HepG2 (cell line): ENCODE results near the gene CAMTA1. TPM values are rescaled to one million over a fixed set of nuclear protein-coding genes. Genes with fewer than 3 reads are reported as not detected.

Experiments used
- ATAC-seq: fragments of 200-7000 bp; cut with Tn5 transposase; 3 replicates; pipeline ENCODE4 v1.9.1; 2020; ENCODE audit warnings: mild to moderate bottlenecking, moderate library complexity
- BruUV-seq: library from RNA; stranded (reverse); fragments of 400-500 nt; replicated peaks from 2 replicates; lab custom pipeline; 2021; lab: Mats Ljungman, UMichigan
- CTCF ChIA-PET: fragments of 300-600 bp; formaldehyde crosslinking; extraction: SDS; loops from one replicate; lab custom pipeline; 2021; ENCODE audit warnings: low total read pairs, inconsistent platforms, low intra/inter-chr PET ratio; lab: Yijun Ruan, JAX
- POLR2A ChIA-PET: fragments of 350-600 bp; sonication (Branson Sonifier 250); formaldehyde crosslinking; loops from one replicate; lab custom pipeline; 2020; ENCODE audit warnings: antibody characterized with exemption, inconsistent platforms; lab: Yijun Ruan, JAX
- DNase-seq: peaks from one replicate; pipeline ENCODE4 v3.0.0-alpha.2; 2015; ENCODE audit warnings: low spot score
- FAIRE-seq: peaks from 3 replicates; lab custom pipeline; 2011; peaks lifted over from hg19 to GRCh38; lab: Jason Lieb, UNC
- H2AFZ ChIP-seq: one replicate; pipeline ENCODE4 v1.6.1; 2011; ENCODE audit warnings: low read length, inconsistent platforms
- H3K27ac ChIP-seq: fragments of 300-600 bp; 3 replicates; pipeline ENCODE4 v1.8.0; 2011; ENCODE audit warnings: mixed run types, mild to moderate bottlenecking, mixed read lengths, low read length, inconsistent platforms; ENCODE audit not compliant: insufficient read depth; ENCODE audit errors: extremely low read length
- H3K27me3 ChIP-seq, 2 experiments: fragments of 200-600 bp in 1 of 2; 2 replicates in 1 of 2; 3 replicates in 1 of 2; pipeline versions ENCODE4 v1.6.0 to v1.8.0; 2011; ENCODE audit warnings: low read length in 2 of 2, mild to moderate bottlenecking in 2 of 2, moderate library complexity in 2 of 2, inconsistent platforms in 1 of 2; ENCODE audit not compliant: insufficient read depth in 2 of 2, control insufficient read depth in 1 of 2
- H3K36me3 ChIP-seq, 2 experiments: fragments of 200-600 bp in 1 of 2; replicated peaks in 1 of 2; 2 replicates in 1 of 2; 3 replicates in 1 of 2; pipeline versions ENCODE4 v1.5.1 to v1.8.0; 2011; ENCODE audit warnings: low read length in 2 of 2, inconsistent platforms in 1 of 2; ENCODE audit not compliant: insufficient read depth in 2 of 2, control insufficient read depth in 1 of 2
- H3K4me1 ChIP-seq: 2 replicates; pipeline ENCODE4 v1.5.1; 2012; ENCODE audit warnings: low read length, inconsistent platforms; ENCODE audit not compliant: insufficient read depth
- H3K4me2 ChIP-seq: 2 replicates; pipeline ENCODE4 v1.6.0; 2011; ENCODE audit warnings: low read depth, low read length, inconsistent platforms
- H3K4me3 ChIP-seq, 3 experiments: fragments of 200-600 bp in 1 of 3; sonication (generic), shearing (Covaris generic) in 1 of 3; replicated peaks in 1 of 3; 2 replicates each; pipeline ENCODE4 v1.5.1; 2011 to 2016; ENCODE audit warnings: low read length in 3 of 3, inconsistent platforms in 2 of 3, low read depth in 2 of 3, mild to moderate bottlenecking in 2 of 3, control low read depth in 1 of 3, mixed read lengths in 1 of 3; ENCODE audit not compliant: insufficient read depth in 1 of 3
- H3K79me2 ChIP-seq: one replicate; pipeline ENCODE4 v1.6.1; 2011; ENCODE audit warnings: low read length, inconsistent platforms; ENCODE audit not compliant: insufficient read depth
- H3K9ac ChIP-seq: 2 replicates; pipeline ENCODE4 v1.6.0; 2011; ENCODE audit warnings: mild to moderate bottlenecking, low read depth, low read length, inconsistent platforms; ENCODE audit not compliant: insufficient read depth
- H3K9me3 ChIP-seq: 2 replicates; pipeline ENCODE4 v1.5.1; 2012; ENCODE audit warnings: mild to moderate bottlenecking, low read length
- H4K20me1 ChIP-seq: 2 replicates; pipeline ENCODE4 v1.6.0; 2011; ENCODE audit warnings: inconsistent platforms, mild to moderate bottlenecking, low read length, moderate library complexity; ENCODE audit not compliant: insufficient read depth
- CBFB ChIP-seq: sonication (generic); formaldehyde crosslinking; IDR thresholded peaks from 2 replicates; pipeline ENCODE4 v1.4.0; 2020; ENCODE audit warnings: missing genetic modification reagents
- RORA ChIP-seq: sonication (generic); formaldehyde crosslinking; IDR thresholded peaks from 2 replicates; pipeline ENCODE4 v1.5.0; 2020; ENCODE audit warnings: mild to moderate bottlenecking, missing genetic modification reagents, moderate library complexity
- RXRA ChIP-seq: sonication (generic); formaldehyde crosslinking; IDR thresholded peaks from 2 replicates; pipeline ENCODE4 v1.5.1; 2020; ENCODE audit warnings: missing genetic modification reagents
- SP4 ChIP-seq: sonication (generic); formaldehyde crosslinking; IDR thresholded peaks from 2 replicates; pipeline ENCODE4 v1.8.1; 2023; ENCODE audit warnings: mild to moderate bottlenecking, missing genetic modification reagents
- TEF ChIP-seq: sonication (generic); formaldehyde crosslinking; IDR thresholded peaks from 2 replicates; pipeline ENCODE4 v1.5.0; 2020; ENCODE audit warnings: missing genetic modification reagents
- ZNF12 ChIP-seq: sonication (generic); formaldehyde crosslinking; IDR thresholded peaks from 2 replicates; pipeline ENCODE4 v1.5.0; 2020; ENCODE audit warnings: missing genetic modification reagents
- ZNF260 ChIP-seq: sonication (generic); formaldehyde crosslinking; IDR thresholded peaks from 2 replicates; pipeline ENCODE4 v1.4.0; 2020; ENCODE audit warnings: missing genetic modification reagents, low read depth, mild to moderate bottlenecking, borderline replicate concordance
- ZNF501 ChIP-seq: sonication (generic); formaldehyde crosslinking; IDR thresholded peaks from 2 replicates; pipeline ENCODE4 v1.5.1; 2020; ENCODE audit warnings: mild to moderate bottlenecking, moderate library complexity, missing genetic modification reagents
- ZNF770 ChIP-seq: sonication (generic); formaldehyde crosslinking; IDR thresholded peaks from 2 replicates; pipeline ENCODE4 v1.5.0; 2020; ENCODE audit warnings: mild to moderate bottlenecking, missing genetic modification reagents
- WGBS: methylation state at CpG from one replicate; pipeline ENCODE4 v1.1.6; 2017; ENCODE audit warnings: low lambda C conversion rate; 5-methylcytosine and 5-hydroxymethylcytosine counted together
- in situ Hi-C: cut with HindIII; loops from 2 replicates; pipeline ENCODE4 v1.10.0; 2017; ENCODE audit warnings: low pct_unique_long_range_greater_than_20kb; ENCODE audit not compliant: extremely low pct_ligation_motif_present
- intact Hi-C: fragments of 100-400 bp; cut with micrococcal nuclease; formaldehyde crosslinking; loops from one replicate; pipeline ENCODE4 v1.10.0; 2022; ENCODE audit not compliant: unreplicated experiment
- polyA plus RNA-seq, 8 experiments: library from polyadenylated mRNA; depleted of rRNA in 3 of 8; stranded (reverse) in 7 of 8; unstranded in 1 of 8; fragments of >200 nt; fragmentation: Illumina TruSeq in 4 of 8; extraction: Trizol in 4 of 8; gene quantifications; 2 replicates each; pipeline versions ENCODE4 v1.2.1 to v1.2.3, GENCODE V29; 2011 to 2016; ENCODE audit warnings: low read depth in 4 of 8, missing spikeins in 1 of 8, mixed read lengths in 1 of 8; ENCODE audit not compliant: insufficient read depth in 1 of 8
- total RNA-seq, 5 experiments: library from RNA; depleted of rRNA; stranded (reverse); fragments of >200 nt; fragmentation: Illumina TruSeq; extraction: Trizol; gene quantifications; 2 replicates each; pipeline ENCODE4 v1.2.3, GENCODE V29; 2016; ENCODE audit warnings: low read depth in 1 of 5
- TF ChIP-seq, protein P1 (sequence below): sonication (generic); formaldehyde crosslinking; IDR thresholded peaks from 2 replicates; pipeline ENCODE4 v1.5.0; 2020; ENCODE audit warnings: mild to moderate bottlenecking, missing genetic modification reagents, borderline replicate concordance

The CAMTA1 gene
- total and polyA plus RNA-seq, 2 of the 13 experiments (the other 11 are each of a cell fraction or from before 2014, with no cell fraction given): 25.0 to 36.4 TPM

- no peaks in the 10 kb centered on the region for H3K79me2 ChIP-seq
- DNase-seq: no peak
- BruUV-seq: no TSS peak
- no peaks in the 10 kb centered on the region for H3K36me3 ChIP-seq
- WGBS: 11% methylated on average over 6 of the region's 6 CpGs
- TF ChIP-seq SP4 (no peak), TEF (no peak), ZNF770 (CRISPR knock-in tag) (no peak), RXRA (CRISPR knock-in tag) (no peak), RORA (CRISPR knock-in tag) (no peak), ZNF12 (CRISPR knock-in tag) (no peak), ZNF260 (CRISPR knock-in tag) (no peak), CBFB (CRISPR knock-in tag) (no peak), ZNF501 (CRISPR knock-in tag) (no peak)
- TF ChIP-seq, protein P1, sequence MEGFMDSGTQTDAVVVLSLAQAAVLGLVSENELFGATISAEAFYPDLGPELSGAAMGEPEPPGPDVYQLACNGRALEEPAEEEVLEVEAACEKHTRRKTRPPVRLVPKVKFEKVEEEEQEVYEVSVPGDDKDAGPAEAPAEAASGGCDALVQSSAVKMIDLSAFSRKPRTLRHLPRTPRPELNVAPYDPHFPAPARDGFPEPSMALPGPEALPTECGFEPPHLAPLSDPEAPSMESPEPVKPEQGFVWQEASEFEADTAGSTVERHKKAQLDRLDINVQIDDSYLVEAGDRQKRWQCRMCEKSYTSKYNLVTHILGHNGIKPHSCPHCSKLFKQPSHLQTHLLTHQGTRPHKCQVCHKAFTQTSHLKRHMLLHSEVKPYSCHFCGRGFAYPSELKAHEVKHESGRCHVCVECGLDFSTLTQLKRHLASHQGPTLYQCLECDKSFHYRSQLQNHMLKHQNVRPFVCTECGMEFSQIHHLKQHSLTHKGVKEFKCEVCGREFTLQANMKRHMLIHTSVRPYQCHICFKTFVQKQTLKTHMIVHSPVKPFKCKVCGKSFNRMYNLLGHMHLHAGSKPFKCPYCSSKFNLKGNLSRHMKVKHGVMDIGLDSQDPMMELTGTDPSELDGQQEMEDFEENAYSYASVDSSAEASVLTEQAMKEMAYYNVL (CRISPR knock-in tag): no peak
- FAIRE-seq: no peak
- no peak overlapping the region for H3K4me3 ChIP-seq
- H3K9ac ChIP-seq: no peak overlapping the region
- no peaks in the 10 kb centered on the region for H3K4me1 ChIP-seq
- ATAC-seq: no peak
- intact Hi-C loops (no loop called here), in situ Hi-C loops (no loop called here)
- H3K9me3 ChIP-seq: no peaks in the 10 kb centered on the region
- ChIA-PET POLR2A (no interaction called here), CTCF (no interaction called here)
- H3K27ac ChIP-seq: no peak overlapping the region
- no peaks in the 10 kb centered on the region for H4K20me1 ChIP-seq
- H3K27me3 ChIP-seq: peaks cover under 1 to 21% of the 10 kb centered on the region in 2 experiments; a peak in 4 of 5 replicates
- no peak overlapping the region for H2AFZ ChIP-seq
- no peak overlapping the region for H3K4me2 ChIP-seq
These were observed 657.7 kb downstream of the CAMTA1 start for GRCh38 chr1:7442918-7443317.
